T-helper 1 cell treated with Interleukin-12 subunit alpha and Interleukin-12 subunit beta and Interleukin-4 antibody, amounts not matched to agents 30 μg/mL and 1 μg/mL, for 36 hours (primary cell): Measurements from ENCODE around the gene THSD7B.
"Not testable (repeated sequence)": the region's sequence is repeated elsewhere in the genome, so short reads cannot be mapped to it uniquely, and the experiment has no call there.

ENCODE experiments used
- H3K27ac Mint-ChIP-seq: one replicate; pipeline ENCODE4 v1.8.0; 2021; ENCODE audit warnings: mild to moderate bottlenecking, mixed read lengths
- H3K27me3 Mint-ChIP-seq: one replicate; pipeline ENCODE4 v1.8.0; 2021; ENCODE audit warnings: low read depth, mixed read lengths
- H3K36me3 Mint-ChIP-seq: one replicate; pipeline ENCODE4 v1.8.0; 2021; ENCODE audit warnings: low read depth, mixed read lengths
- H3K4me1 Mint-ChIP-seq: one replicate; pipeline ENCODE4 v1.8.0; 2021; ENCODE audit warnings: low read depth, mixed read lengths
- H3K4me3 Mint-ChIP-seq: one replicate; pipeline ENCODE4 v1.8.0; 2021; ENCODE audit warnings: mild to moderate bottlenecking, moderate library complexity, mixed read lengths
- H3K9me3 Mint-ChIP-seq: one replicate; pipeline ENCODE4 v1.8.0; 2021; ENCODE audit warnings: mixed read lengths

THSD7B gene

DNA sequence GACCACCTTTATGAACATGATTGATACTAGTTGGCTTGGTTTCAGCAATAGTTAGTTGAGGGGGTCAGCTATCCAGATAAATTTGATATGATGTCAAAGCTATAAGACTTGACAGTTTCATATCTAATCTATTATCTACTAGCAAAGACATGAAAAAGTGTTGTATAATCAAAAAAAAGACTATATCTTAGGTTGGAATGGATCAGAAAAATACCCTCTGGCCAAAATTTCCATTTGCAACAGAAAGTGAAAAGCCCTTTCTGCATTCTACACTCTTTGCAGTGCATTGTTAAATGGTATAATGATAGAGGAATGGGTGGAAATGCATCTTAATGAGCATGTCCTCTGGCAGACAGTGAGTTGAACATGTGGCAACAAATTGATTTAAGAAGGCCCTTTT, 242.6 kb downstream of the THSD7B start:
- no peaks in the 10 kb centered on the region for H3K9me3 Mint-ChIP-seq
- no peaks in the 10 kb centered on the region for H3K36me3 Mint-ChIP-seq
- H3K27ac Mint-ChIP-seq: no peak overlapping the region
- H3K4me3 Mint-ChIP-seq: no peak overlapping the region
- no peaks in the 10 kb centered on the region for H3K27me3 Mint-ChIP-seq
- no peaks in the 10 kb centered on the region for H3K4me1 Mint-ChIP-seq

DNA sequence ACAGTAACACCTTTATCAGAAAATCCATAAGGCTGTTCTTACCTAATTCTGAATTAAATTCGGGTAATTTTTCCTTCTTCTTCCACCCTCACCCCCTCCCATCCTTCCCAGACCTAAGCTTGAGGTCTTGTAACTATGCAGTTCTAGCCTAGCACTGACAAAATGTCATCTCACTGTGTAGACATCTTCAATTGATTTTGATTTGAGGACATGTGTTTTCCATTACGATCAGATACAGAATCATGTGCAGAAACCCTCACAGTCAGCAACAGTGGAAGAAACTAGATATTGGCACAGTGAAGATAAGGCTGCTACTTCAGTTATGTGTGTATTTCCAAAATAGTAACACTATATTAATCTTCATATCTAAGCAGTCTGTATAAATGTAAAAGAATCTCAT, 244.6 kb downstream of the THSD7B start:
- no peaks in the 10 kb centered on the region for H3K9me3 Mint-ChIP-seq
- H3K27me3 Mint-ChIP-seq: no peaks in the 10 kb centered on the region
- no peak overlapping the region for H3K27ac Mint-ChIP-seq
- H3K36me3 Mint-ChIP-seq: no peaks in the 10 kb centered on the region
- H3K4me3 Mint-ChIP-seq: no peak overlapping the region
- no peaks in the 10 kb centered on the region for H3K4me1 Mint-ChIP-seq

DNA sequence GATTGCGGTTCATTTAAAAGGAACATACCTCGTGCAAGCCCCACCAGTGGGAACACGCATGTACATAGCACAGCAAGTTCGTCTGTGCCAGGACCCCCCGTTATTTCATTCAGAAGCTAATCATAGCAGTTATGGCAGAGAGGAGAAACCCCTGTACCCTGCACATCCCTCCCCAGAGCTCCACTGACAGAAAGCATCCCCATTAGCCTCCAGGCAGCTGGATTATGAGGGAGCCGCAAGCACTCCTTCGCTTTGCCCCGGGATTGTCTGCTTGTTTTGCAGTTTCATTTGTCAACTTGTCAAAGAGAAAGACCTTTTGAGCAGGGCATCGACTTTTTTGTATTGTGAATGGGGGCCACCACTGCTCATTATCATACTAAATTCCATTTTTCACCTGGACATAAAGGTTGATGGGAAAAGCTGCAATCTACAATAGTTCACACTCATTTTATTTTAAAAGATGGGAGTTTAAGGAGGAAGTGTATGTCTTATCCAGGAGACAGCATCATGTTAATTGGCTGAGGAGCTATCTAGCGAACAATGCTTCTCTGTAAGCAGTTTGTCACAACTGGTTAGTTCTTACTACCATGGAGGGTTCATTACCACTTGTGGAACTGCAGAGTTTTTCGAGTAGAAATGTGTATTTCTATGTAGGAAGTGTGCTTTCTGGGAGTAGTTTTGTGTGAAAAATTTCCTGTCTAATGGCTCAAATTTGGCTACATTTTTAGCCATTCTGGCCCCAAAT, 255.3 kb downstream of the THSD7B start:
- H3K27ac Mint-ChIP-seq: no peak overlapping the region
- no peaks in the 10 kb centered on the region for H3K36me3 Mint-ChIP-seq
- H3K4me3 Mint-ChIP-seq: no peak overlapping the region
- no peaks in the 10 kb centered on the region for H3K9me3 Mint-ChIP-seq
- no peaks in the 10 kb centered on the region for H3K27me3 Mint-ChIP-seq
- H3K4me1 Mint-ChIP-seq: no peaks in the 10 kb centered on the region

DNA sequence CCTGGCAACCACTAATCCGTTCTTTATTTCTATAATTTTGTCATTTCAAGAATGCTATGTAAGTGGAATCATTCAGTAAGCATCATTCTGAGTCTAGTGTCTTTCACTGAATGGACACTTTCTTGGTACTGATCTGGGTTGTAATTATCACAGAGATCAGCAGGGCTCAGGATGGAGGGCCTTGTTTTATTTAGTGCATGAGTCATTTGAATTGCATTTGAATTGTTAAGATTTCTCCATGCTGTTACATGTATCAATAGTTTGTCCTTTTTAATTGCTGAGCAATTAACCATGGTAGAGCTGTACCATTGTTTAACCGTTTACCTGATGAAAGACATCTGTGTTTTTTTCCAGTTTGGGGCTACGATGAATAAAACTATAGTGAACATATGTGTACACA, 256.4 kb downstream of the THSD7B start:
- H3K27me3 Mint-ChIP-seq: no peaks in the 10 kb centered on the region
- no peaks in the 10 kb centered on the region for H3K36me3 Mint-ChIP-seq
- no peaks in the 10 kb centered on the region for H3K4me1 Mint-ChIP-seq
- no peak overlapping the region for H3K27ac Mint-ChIP-seq
- no peaks in the 10 kb centered on the region for H3K9me3 Mint-ChIP-seq
- H3K4me3 Mint-ChIP-seq: no peak overlapping the region

DNA sequence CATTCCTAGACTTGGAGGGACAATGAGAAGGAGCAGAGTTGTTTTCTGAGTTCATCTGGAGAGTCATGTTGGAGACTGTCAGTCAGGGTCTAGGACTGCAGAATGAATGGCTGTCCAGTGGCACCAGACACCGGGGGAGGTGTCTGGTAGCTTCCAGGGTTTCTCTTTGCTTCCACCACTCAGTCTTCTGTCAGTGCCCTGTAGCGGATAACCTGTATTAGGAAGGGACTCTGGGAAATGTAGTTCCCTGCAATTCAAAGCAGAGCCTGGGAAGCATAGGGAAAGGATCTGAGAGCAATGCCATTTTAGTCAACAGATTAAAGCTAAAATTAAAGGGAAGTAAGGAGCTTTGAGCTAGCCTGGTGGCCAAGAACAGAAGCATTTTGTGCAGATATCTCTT, 257.9 kb downstream of the THSD7B start:
- H3K9me3 Mint-ChIP-seq: no peaks in the 10 kb centered on the region
- no peaks in the 10 kb centered on the region for H3K4me1 Mint-ChIP-seq
- H3K27ac Mint-ChIP-seq: no peak overlapping the region
- H3K4me3 Mint-ChIP-seq: no peak overlapping the region
- H3K36me3 Mint-ChIP-seq: no peaks in the 10 kb centered on the region
- H3K27me3 Mint-ChIP-seq: no peaks in the 10 kb centered on the region

DNA sequence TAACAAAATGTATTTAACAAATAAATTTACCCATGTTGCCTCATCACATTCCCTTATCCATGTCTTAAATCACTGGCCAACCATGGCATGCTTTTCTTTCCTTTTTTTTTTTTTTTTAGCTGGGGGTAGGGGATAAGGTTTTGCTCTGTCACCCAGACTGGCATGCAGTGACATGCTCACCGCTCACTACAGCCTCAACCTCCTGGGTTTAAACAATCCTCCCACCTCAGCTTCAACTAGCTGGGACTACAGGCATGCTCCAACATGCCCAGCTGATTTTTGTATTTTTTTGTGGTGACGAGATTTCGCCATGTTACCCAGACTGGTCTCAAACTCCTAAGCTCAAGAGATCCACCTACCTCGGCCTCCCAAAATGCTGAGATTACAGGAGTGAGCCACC, 266.4 kb downstream of the THSD7B start:
- Mint-ChIP-seq H3K36me3 (no peaks in the 10 kb centered on the region), H3K27ac (no peak overlapping the region), H3K9me3 (no peaks in the 10 kb centered on the region), H3K4me1 (no peaks in the 10 kb centered on the region), H3K27me3 (no peaks in the 10 kb centered on the region), H3K4me3 (no peak overlapping the region)

DNA sequence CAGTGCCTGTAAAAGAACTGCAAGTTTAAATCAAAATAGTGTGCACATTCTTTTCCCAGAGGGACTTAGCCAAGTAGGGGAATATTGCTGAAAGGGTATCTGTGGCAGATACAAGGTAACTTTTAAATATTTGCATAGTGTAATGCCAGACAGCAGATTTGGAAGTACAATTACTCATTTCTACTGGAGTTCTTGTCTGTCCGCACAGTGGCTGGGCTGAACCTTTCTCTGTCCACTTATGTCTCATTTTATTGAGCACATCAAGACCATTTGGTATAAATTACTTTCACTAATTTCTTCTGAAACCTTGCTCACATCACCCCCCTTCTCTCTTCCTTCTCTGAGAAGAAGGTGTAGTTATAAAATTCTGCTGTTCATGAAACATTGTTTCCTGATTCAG, 271.3 kb downstream of the THSD7B start:
- no peak overlapping the region for H3K27ac Mint-ChIP-seq
- H3K4me1 Mint-ChIP-seq: no peaks in the 10 kb centered on the region
- H3K27me3 Mint-ChIP-seq: no peaks in the 10 kb centered on the region
- H3K36me3 Mint-ChIP-seq: no peaks in the 10 kb centered on the region
- H3K9me3 Mint-ChIP-seq: no peaks in the 10 kb centered on the region
- H3K4me3 Mint-ChIP-seq: no peak overlapping the region

DNA sequence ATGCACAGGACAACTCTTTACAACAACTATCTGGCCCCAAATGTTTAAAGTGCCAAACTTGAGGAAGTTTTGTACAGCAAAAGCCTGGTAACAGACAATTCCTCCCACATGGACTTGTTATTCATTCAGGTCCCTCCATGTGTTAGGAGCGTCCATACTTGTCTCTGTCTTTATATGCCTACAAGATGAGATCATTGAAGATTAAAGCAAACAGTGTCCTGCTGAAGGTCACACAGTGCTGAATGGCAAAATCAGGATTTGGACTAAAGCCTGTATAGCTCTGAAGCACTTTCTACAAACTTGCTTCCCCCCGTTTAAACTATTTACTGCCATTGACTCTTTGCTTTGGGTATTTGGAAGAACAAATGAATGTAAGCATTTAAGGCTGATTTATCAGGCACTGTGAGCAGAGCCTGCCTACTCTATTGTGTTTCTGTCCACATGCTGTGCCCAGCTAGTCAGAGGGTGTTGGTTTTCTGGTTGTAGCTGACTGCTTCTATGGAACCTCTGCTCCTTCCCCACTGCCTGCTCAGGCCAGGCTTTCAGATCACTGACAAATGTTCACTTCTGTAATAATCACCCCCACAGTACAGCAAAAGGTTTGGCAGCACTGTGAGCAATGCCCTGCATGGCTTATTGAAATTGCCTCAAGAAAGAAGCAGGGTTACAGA, 274.3 kb downstream of the THSD7B start:
- Mint-ChIP-seq H3K4me3 (no peak overlapping the region), H3K4me1 (no peaks in the 10 kb centered on the region), H3K27ac (no peak overlapping the region), H3K36me3 (no peaks in the 10 kb centered on the region), H3K27me3 (no peaks in the 10 kb centered on the region), H3K9me3 (no peaks in the 10 kb centered on the region)

DNA sequence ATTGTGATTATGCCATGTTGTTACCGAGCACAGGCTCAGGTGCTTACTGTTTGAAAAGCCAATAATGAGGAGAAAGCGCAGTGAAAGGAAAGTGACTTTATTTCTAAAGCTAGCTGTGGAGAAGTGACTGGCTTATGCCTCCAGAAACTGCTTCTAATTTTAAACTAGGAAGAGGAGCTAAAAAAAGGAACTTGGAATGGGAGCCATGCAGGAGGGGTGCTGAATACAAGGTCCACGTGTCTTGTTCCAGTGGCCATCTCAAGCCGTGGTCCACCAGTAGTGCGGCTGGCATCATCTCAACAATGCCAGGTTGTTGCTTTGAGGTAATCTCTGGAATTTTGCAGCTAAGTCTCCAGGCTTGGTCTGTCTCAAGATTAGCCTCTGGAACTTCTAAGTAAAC, 282.0 kb downstream of the THSD7B start:
- Mint-ChIP-seq H3K9me3 (no peaks in the 10 kb centered on the region), H3K27ac (no peak overlapping the region), H3K4me1 (no peaks in the 10 kb centered on the region), H3K27me3 (no peaks in the 10 kb centered on the region), H3K36me3 (no peaks in the 10 kb centered on the region), H3K4me3 (no peak overlapping the region)

DNA sequence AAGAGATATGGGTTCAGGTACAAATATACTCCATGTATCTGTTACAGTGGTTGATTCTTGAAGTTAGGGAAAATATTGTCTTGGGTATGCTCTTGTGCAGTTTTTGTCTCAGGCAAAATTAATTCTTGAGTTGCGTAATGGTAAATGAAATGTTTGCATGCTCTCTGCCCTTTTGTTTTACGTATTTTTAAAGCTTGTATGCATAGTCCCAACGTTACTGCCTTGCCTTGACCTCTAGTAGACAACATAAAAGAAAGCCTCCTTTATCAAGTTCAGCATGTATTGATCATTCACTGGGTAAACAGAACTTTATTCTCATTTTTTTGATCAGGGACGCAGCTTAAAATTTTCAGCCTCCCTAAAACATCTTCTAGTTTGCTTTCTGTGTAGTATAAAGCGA, 283.1 kb downstream of the THSD7B start:
- H3K36me3 Mint-ChIP-seq: no peaks in the 10 kb centered on the region
- H3K27ac Mint-ChIP-seq: no peak overlapping the region
- H3K9me3 Mint-ChIP-seq: no peaks in the 10 kb centered on the region
- no peak overlapping the region for H3K4me3 Mint-ChIP-seq
- no peaks in the 10 kb centered on the region for H3K4me1 Mint-ChIP-seq
- H3K27me3 Mint-ChIP-seq: no peaks in the 10 kb centered on the region

DNA sequence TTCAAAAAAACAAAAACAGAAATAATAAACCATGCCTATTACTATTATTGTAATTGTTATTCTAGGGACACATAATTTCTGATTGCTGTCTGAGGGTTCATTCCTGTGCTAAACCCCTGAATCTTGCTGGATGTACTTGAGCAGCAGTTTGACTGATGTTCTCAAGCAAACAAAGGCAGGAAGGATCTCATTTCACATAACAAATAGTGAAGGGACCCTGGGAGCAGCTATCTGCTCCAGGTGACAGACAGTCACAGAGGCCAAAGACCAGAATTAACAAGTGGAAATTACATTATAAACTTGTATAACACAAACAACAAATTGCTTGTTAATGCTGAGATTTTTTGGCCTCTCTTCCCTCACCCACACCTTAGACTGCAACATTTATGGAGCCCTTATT, 284.2 kb downstream of the THSD7B start:
- H3K36me3 Mint-ChIP-seq: no peaks in the 10 kb centered on the region
- H3K27ac Mint-ChIP-seq: no peak overlapping the region
- H3K4me1 Mint-ChIP-seq: no peaks in the 10 kb centered on the region

DNA sequence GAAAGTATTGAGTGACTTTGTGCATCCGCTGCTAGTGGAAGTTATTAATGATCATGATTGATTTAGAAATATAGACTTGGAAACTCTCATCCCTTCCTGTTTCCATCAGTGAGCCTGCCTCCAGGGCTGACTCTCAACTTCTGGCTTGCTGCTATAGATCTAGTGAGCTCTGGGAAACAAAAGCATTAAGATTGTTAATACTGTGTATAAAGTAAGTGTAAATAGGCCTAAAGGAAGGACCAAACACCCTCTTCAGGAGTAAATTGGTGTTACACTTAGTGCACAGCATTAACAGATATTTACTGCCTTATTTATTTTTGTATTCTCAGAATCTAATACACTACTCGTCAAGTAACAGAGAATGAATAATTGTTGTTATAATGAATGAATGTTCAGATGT, 285.6 kb downstream of the THSD7B start:
- no peaks in the 10 kb centered on the region for H3K36me3 Mint-ChIP-seq
- H3K4me1 Mint-ChIP-seq: no peaks in the 10 kb centered on the region
- no peak overlapping the region for H3K27ac Mint-ChIP-seq
- H3K4me3 Mint-ChIP-seq: no peak overlapping the region
- no peaks in the 10 kb centered on the region for H3K9me3 Mint-ChIP-seq
- no peaks in the 10 kb centered on the region for H3K27me3 Mint-ChIP-seq

More for the DNA sequence above, 284.2 kb downstream of the THSD7B start:
- Mint-ChIP-seq H3K4me3 (no peak overlapping the region), H3K27me3 (no peaks in the 10 kb centered on the region), H3K9me3 (no peaks in the 10 kb centered on the region)

DNA sequence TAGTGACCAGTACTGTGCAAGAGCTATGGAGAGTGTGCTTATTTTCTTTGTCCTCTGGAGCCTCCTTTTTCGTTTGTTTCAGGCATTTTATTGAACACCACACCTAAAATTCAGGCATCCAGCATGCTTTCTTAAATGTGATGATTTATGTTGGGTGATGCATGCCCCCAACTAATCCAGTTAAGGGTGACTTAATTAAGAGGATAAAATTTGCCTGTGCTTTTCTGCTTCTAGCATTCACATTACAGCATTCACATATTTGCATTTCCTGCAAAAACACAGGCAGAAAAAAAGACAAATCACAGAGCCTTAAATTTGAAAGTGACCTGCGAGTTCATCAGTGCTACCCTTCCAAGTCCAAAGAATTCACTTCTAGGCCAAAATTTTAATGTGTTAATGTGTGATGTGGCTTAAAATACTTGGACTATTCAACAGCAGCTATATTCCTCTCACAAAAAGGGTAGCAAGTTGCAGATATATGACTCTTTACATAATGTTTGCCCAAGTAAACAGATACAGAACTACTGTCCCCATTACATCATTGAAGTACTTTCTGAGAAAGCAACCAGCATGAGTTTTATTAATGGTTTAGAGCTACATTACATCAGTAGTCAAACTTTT, 286.5 kb downstream of the THSD7B start:
- Mint-ChIP-seq H3K27ac (no peak overlapping the region), H3K9me3 (no peaks in the 10 kb centered on the region), H3K27me3 (no peaks in the 10 kb centered on the region), H3K36me3 (no peaks in the 10 kb centered on the region), H3K4me3 (no peak overlapping the region), H3K4me1 (no peaks in the 10 kb centered on the region)

DNA sequence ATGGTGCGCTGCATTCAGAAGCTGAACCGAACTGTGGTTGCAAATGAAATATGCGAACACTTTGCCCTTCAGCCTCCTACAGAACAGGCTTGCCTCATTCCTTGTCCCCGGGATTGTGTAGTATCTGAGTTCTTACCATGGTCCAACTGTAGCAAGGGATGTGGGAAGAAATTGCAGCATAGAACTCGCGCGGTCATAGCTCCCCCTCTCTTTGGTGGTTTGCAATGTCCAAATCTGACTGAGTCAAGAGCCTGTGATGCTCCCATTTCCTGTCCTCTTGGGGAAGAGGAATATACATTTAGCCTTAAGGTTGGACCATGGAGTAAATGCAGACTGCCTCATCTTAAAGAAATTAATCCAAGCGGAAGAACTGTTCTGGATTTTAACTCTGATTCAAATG, 291.4 kb downstream of the THSD7B start:
- H3K36me3 Mint-ChIP-seq: no peaks in the 10 kb centered on the region
- H3K27ac Mint-ChIP-seq: no peak overlapping the region
- no peaks in the 10 kb centered on the region for H3K27me3 Mint-ChIP-seq
- no peaks in the 10 kb centered on the region for H3K9me3 Mint-ChIP-seq
- H3K4me3 Mint-ChIP-seq: no peak overlapping the region
- H3K4me1 Mint-ChIP-seq: no peaks in the 10 kb centered on the region

DNA sequence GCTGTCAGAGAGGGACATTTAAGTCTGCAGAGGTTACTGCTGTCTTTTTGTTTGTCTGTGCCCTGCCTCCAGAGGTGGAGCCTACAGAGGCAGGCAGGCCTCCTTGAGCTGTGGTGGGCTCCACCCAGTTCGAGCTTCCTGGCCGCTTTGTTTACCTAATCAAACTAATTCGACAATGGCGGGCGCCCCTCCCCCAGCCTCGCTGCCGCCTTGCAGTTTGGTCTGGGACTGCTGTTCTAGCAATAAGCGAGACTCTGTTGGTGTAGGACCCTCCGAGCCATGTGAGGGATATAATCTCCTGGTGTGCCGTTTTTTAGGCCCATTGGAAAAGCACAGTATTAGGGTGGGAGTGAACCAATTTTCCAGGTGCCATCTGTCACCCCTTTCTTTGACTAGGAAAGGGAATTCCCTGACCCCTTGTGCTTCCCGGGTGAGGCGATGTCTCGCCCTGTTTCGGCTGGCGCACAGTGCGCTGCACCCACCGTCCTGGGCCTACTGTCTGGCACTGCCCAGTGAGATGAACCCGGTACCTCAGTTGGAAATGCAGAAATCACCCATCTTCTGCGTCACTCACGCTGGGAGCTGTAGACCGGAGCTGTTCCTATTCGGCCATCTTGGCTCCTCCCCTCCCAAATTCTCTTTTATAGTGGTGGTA, 310.9 kb downstream of the THSD7B start:
- H3K4me3 Mint-ChIP-seq, H3K27ac Mint-ChIP-seq, H3K27me3 Mint-ChIP-seq, H3K36me3 Mint-ChIP-seq, H3K9me3 Mint-ChIP-seq, H3K4me1 Mint-ChIP-seq: not testable (repeated sequence)
